WTC11 (cell line): Measurements from ENCODE around the gene ZNF672. TPM values are rescaled to one million over a fixed set of nuclear protein-coding genes. Genes with fewer than 3 reads are reported as not detected.
"Not testable (repeated sequence)": the region's sequence is repeated elsewhere in the genome, so short reads cannot be mapped to it uniquely, and the experiment has no call there.

Experiments
- ATAC-seq: fragments of 200-7000 bp; cut with Tn5 transposase; 2 replicates; pipeline ENCODE4 v1.10.0; 2021; ENCODE audit warnings: mild to moderate bottlenecking, moderate library complexity
- CTCF ChIA-PET: fragments of 300-600 bp; sonication (Branson Sonifier 250); formaldehyde crosslinking; loops from one replicate; lab custom pipeline; 2021; ENCODE audit warnings: antibody characterized with exemption; lab: Charles Lee
- POLR2A ChIA-PET: fragments of 350-600 bp; sonication (Branson Sonifier 250); formaldehyde crosslinking; loops from one replicate; lab custom pipeline; 2021; ENCODE audit warnings: antibody characterized with exemption; lab: Charles Lee
- DNase-seq: peaks from one replicate; pipeline ENCODE4 v3.0.0; 2021; ENCODE audit warnings: low spot score
- H3K27ac Mint-ChIP-seq: 2 replicates; pipeline ENCODE4 v1.8.0; 2021; ENCODE audit warnings: mixed read lengths
- H3K27me3 Mint-ChIP-seq: 2 replicates; pipeline ENCODE4 v1.8.0; 2021; ENCODE audit warnings: low read depth, mild to moderate bottlenecking, moderate library complexity, mixed read lengths
- H3K36me3 Mint-ChIP-seq: 2 replicates; pipeline ENCODE4 v1.8.0; 2021; ENCODE audit warnings: mixed read lengths
- H3K4me1 Mint-ChIP-seq: 2 replicates; pipeline ENCODE4 v1.8.0; 2022; ENCODE audit warnings: mixed read lengths
- H3K4me3 Mint-ChIP-seq: 2 replicates; pipeline ENCODE4 v1.8.0; 2021; ENCODE audit warnings: mild to moderate bottlenecking, moderate library complexity, mixed read lengths
- H3K9me3 Mint-ChIP-seq: 2 replicates; pipeline ENCODE4 v1.8.0; 2021; ENCODE audit warnings: mixed read lengths
- ATF1 ChIP-seq: sonication (generic); formaldehyde crosslinking; IDR thresholded peaks from 2 replicates; pipeline ENCODE4 v1.8.1; 2023; ENCODE audit warnings: mild to moderate bottlenecking, moderate library complexity, missing genetic modification reagents
- E2F1 ChIP-seq: sonication (generic); formaldehyde crosslinking; IDR thresholded peaks from 2 replicates; pipeline ENCODE4 v1.8.0; 2022; ENCODE audit warnings: mild to moderate bottlenecking, missing genetic modification reagents
- FOXJ3 ChIP-seq: sonication (generic); formaldehyde crosslinking; IDR thresholded peaks from 2 replicates; pipeline ENCODE4 v1.9.0; 2021; ENCODE audit warnings: missing genetic modification reagents, mild to moderate bottlenecking, borderline replicate concordance
- GTF2I ChIP-seq: fragments of 250-450 bp; sonication (Bioruptor Pico); conservative IDR thresholded peaks from 2 replicates; pipeline ENCODE4 v1.4.0; 2021; ENCODE audit warnings: mild to moderate bottlenecking
- IRF2 ChIP-seq: sonication (generic); formaldehyde crosslinking; IDR thresholded peaks from 2 replicates; pipeline ENCODE4 v1.8.0; 2022; ENCODE audit warnings: low read depth, missing genetic modification reagents, borderline replicate concordance
- MXD4 ChIP-seq: fragments of 250-450 bp; sonication (Bioruptor Pico); IDR thresholded peaks from 2 replicates; pipeline ENCODE4 v1.8.0; 2021; ENCODE audit warnings: mild to moderate bottlenecking, moderate library complexity, borderline replicate concordance
- MYBL2 ChIP-seq: sonication (generic); formaldehyde crosslinking; IDR thresholded peaks from 2 replicates; pipeline ENCODE4 v1.8.1; 2023; ENCODE audit warnings: mild to moderate bottlenecking, moderate library complexity, missing genetic modification reagents
- SMAD4 ChIP-seq: sonication (generic); formaldehyde crosslinking; IDR thresholded peaks from 2 replicates; pipeline ENCODE4 v1.8.0; 2022; ENCODE audit warnings: mild to moderate bottlenecking, missing genetic modification reagents
- SOX15 ChIP-seq: fragments of 250-450 bp; sonication (Bioruptor Pico); IDR thresholded peaks from 2 replicates; pipeline ENCODE4 v1.9.0; 2021; ENCODE audit warnings: mild to moderate bottlenecking
- ZBTB21 ChIP-seq: sonication (generic); formaldehyde crosslinking; IDR thresholded peaks from 2 replicates; pipeline ENCODE4 v1.8.1; 2023; ENCODE audit warnings: mild to moderate bottlenecking, missing genetic modification reagents, borderline replicate concordance
- ZNF138 ChIP-seq: sonication (generic); formaldehyde crosslinking; conservative IDR thresholded peaks from 2 replicates; pipeline ENCODE4 v1.8.1; 2022; ENCODE audit warnings: mild to moderate bottlenecking, moderate library complexity, missing genetic modification reagents
- ZNF232 ChIP-seq: sonication (generic); formaldehyde crosslinking; IDR thresholded peaks from 2 replicates; pipeline ENCODE4 v1.8.0; 2022; ENCODE audit warnings: mild to moderate bottlenecking, missing genetic modification reagents
- ZNF263 ChIP-seq: sonication (generic); formaldehyde crosslinking; IDR thresholded peaks from 2 replicates; pipeline ENCODE4 v1.8.1; 2022; ENCODE audit warnings: low read depth, mild to moderate bottlenecking, moderate library complexity, missing genetic modification reagents
- ZNF396 ChIP-seq: fragments of 250-450 bp; sonication (Bioruptor Pico); IDR thresholded peaks from 2 replicates; pipeline ENCODE4 v1.8.0; 2021; ENCODE audit warnings: mild to moderate bottlenecking, moderate library complexity, borderline replicate concordance
- ZNF416 ChIP-seq: fragments of 250-450 bp; sonication (Bioruptor Pico); IDR thresholded peaks from 2 replicates; pipeline ENCODE4 v1.9.0; 2021; ENCODE audit warnings: mild to moderate bottlenecking, inconsistent platforms
- total RNA-seq: library from RNA; stranded (reverse); gene quantifications from 3 replicates; pipeline ENCODE4 v1.2.3, GENCODE V29; 2021
- TF ChIP-seq, protein P1 (sequence below): sonication (generic); formaldehyde crosslinking; IDR thresholded peaks from 2 replicates; pipeline ENCODE4 v1.8.0; 2022; ENCODE audit warnings: mild to moderate bottlenecking, missing genetic modification reagents
- TF ChIP-seq, protein P2 (sequence below): fragments of 250-450 bp; sonication (Bioruptor Pico); IDR thresholded peaks from 2 replicates; pipeline ENCODE4 v1.9.0; 2021; ENCODE audit warnings: mild to moderate bottlenecking
- TF ChIP-seq, protein P3 (sequence below): sonication (generic); formaldehyde crosslinking; IDR thresholded peaks from 2 replicates; pipeline ENCODE4 v1.8.0; 2022; ENCODE audit warnings: mild to moderate bottlenecking, missing genetic modification reagents
- TF ChIP-seq, protein P4 (sequence below): sonication (generic); formaldehyde crosslinking; IDR thresholded peaks from 2 replicates; pipeline ENCODE4 v1.8.0; 2023; ENCODE audit warnings: missing genetic modification reagents
- TF ChIP-seq, protein P5 (sequence below): sonication (generic); formaldehyde crosslinking; IDR thresholded peaks from 2 replicates; pipeline ENCODE4 v1.8.1; 2023; ENCODE audit warnings: mild to moderate bottlenecking, missing genetic modification reagents, moderate library complexity
- TF ChIP-seq, protein P6 (sequence below): sonication (generic); formaldehyde crosslinking; IDR thresholded peaks from 2 replicates; pipeline ENCODE4 v1.8.1; 2023; ENCODE audit warnings: mild to moderate bottlenecking, missing genetic modification reagents

Gene ZNF672
- total RNA-seq, 1 experiment from 2014 or later, result 37.9 TPM

DNA sequence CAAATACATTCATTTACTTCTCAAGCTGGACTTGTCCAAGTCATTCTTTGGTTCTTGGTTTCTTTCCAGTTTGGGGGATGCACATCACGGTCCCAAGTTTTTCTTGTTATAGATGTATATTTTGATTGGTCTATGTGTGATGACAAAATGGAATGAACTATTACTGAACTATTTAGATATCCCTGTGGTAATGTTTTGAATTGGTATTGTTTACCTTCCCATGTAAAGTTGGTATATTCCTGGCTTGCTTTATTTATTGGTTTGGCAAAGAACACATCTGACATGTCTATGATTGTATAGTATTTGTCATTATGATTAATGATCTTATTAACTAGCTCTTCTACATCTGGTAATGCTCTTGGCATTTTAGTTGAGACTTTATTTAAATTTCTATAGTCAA, 43.2 kb downstream of the ZNF672 start:
- no peak for DNase-seq
- H3K36me3 Mint-ChIP-seq, result no peaks in the 10 kb centered on the region
- TF ChIP-seq SOX15 (no peak), FOXJ3 (CRISPR knock-in tag) (no peak), ZNF396 (CRISPR knock-in tag) (no peak), E2F1 (CRISPR knock-in tag) (no peak), MYBL2 (CRISPR knock-in tag) (no peak), ZNF232 (CRISPR knock-in tag) (no peak), IRF2 (no peak), SMAD4 (no peak), ZNF138 (CRISPR knock-in tag) (no peak), ZBTB21 (CRISPR knock-in tag) (no peak)
- TF ChIP-seq, protein P1, sequence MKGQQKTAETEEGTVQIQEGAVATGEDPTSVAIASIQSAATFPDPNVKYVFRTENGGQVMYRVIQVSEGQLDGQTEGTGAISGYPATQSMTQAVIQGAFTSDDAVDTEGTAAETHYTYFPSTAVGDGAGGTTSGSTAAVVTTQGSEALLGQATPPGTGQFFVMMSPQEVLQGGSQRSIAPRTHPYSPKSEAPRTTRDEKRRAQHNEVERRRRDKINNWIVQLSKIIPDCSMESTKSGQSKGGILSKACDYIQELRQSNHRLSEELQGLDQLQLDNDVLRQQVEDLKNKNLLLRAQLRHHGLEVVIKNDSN (CRISPR knock-in tag), result no peak
- TF ChIP-seq, protein P2, sequence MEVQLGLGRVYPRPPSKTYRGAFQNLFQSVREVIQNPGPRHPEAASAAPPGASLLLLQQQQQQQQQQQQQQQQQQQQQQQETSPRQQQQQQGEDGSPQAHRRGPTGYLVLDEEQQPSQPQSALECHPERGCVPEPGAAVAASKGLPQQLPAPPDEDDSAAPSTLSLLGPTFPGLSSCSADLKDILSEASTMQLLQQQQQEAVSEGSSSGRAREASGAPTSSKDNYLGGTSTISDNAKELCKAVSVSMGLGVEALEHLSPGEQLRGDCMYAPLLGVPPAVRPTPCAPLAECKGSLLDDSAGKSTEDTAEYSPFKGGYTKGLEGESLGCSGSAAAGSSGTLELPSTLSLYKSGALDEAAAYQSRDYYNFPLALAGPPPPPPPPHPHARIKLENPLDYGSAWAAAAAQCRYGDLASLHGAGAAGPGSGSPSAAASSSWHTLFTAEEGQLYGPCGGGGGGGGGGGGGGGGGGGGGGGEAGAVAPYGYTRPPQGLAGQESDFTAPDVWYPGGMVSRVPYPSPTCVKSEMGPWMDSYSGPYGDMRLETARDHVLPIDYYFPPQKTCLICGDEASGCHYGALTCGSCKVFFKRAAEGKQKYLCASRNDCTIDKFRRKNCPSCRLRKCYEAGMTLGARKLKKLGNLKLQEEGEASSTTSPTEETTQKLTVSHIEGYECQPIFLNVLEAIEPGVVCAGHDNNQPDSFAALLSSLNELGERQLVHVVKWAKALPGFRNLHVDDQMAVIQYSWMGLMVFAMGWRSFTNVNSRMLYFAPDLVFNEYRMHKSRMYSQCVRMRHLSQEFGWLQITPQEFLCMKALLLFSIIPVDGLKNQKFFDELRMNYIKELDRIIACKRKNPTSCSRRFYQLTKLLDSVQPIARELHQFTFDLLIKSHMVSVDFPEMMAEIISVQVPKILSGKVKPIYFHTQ, result no peak
- TF ChIP-seq, all 79 proteins: peak for 0
- Mint-ChIP-seq H3K4me3 (no peak overlapping the region), H3K27me3 (no peaks in the 10 kb centered on the region; the same call in 1 of the 2 replicates), H3K4me1 (peaks cover 17% of the 10 kb centered on the region), H3K27ac (no peak overlapping the region), H3K9me3 (no peaks in the 10 kb centered on the region)
- POLR2A ChIA-PET, result no interaction called here
- ATAC-seq, result no peak
- CTCF ChIA-PET, result no interaction called here

DNA sequence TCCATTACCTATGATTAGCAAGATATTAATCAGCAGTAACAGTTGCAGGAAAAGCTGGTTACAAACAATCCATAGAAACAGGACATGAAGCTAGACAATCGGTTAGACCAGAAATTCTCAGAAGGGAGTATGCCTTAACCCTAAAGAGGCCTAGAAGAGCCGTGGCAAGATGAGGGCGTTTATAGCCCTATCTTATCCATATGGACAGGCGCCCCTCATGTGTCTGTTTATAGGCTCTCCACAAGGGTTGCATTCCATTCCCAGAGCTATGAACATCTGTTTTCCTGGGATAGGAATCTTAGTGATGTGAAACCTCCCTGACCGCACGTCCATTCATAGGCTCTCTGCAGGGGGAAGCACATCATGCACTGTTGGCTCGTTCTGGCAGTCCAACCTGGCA, 44.4 kb downstream of the ZNF672 start:
- H3K36me3 Mint-ChIP-seq, POLR2A ChIA-PET, CTCF ChIA-PET: not testable (repeated sequence)

DNA sequence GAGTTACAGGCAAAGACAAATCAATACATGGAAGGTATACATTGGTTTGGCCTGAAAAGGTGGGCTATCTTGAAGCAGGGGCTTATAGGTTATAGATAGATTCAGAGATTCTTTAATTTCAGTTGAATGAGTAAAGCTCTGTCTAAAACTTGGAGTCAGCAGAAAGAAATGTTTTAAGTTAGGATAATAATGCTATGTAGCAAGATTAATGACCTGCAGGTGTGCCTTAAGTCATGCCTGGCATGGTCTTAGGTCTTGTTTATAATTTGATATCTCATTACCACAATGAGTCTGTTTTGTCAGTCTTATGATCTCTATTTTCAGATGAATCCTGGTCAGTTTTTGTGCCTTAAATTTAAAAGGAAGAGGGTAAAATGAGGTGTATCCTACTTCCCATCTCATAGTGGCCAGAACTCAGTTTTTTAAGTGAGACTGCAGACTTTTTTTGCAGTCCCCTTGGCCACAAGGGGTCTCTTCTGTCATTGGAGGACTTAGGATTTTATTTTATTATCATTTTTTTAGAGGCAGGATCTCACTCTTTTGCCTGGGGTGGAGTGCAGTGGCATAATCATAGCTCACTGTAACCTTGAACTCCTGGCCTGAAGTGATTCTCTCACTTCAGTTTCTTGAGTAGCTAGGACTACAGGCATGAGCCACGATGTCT, 46.7 kb downstream of the ZNF672 start:
- no peak for DNase-seq
- POLR2A ChIA-PET, result interaction anchor here (1.0 kb wide), 1 partner anchor 58 kb away, joined by 4 read pairs; no protein-coding TSS in a partner anchor
- no peak for TF ChIP-seq MXD4 (CRISPR knock-in tag)
- TF ChIP-seq, protein P3, sequence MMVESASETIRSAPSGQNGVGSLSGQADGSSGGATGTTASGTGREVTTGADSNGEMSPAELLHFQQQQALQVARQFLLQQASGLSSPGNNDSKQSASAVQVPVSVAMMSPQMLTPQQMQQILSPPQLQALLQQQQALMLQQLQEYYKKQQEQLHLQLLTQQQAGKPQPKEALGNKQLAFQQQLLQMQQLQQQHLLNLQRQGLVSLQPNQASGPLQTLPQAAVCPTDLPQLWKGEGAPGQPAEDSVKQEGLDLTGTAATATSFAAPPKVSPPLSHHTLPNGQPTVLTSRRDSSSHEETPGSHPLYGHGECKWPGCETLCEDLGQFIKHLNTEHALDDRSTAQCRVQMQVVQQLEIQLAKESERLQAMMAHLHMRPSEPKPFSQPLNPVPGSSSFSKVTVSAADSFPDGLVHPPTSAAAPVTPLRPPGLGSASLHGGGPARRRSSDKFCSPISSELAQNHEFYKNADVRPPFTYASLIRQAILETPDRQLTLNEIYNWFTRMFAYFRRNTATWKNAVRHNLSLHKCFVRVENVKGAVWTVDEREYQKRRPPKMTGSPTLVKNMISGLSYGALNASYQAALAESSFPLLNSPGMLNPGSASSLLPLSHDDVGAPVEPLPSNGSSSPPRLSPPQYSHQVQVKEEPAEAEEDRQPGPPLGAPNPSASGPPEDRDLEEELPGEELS (CRISPR knock-in tag), result no peak
- TF ChIP-seq, protein P4, sequence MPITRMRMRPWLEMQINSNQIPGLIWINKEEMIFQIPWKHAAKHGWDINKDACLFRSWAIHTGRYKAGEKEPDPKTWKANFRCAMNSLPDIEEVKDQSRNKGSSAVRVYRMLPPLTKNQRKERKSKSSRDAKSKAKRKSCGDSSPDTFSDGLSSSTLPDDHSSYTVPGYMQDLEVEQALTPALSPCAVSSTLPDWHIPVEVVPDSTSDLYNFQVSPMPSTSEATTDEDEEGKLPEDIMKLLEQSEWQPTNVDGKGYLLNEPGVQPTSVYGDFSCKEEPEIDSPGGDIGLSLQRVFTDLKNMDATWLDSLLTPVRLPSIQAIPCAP (CRISPR knock-in tag), result no peak
- no peak for TF ChIP-seq GTF2I (CRISPR knock-in tag)
- TF ChIP-seq ZNF263 (CRISPR knock-in tag), result no peak
- no peak for TF ChIP-seq ZNF416 (CRISPR knock-in tag)
- TF ChIP-seq IRF2, result no peak
- TF ChIP-seq, protein P5, sequence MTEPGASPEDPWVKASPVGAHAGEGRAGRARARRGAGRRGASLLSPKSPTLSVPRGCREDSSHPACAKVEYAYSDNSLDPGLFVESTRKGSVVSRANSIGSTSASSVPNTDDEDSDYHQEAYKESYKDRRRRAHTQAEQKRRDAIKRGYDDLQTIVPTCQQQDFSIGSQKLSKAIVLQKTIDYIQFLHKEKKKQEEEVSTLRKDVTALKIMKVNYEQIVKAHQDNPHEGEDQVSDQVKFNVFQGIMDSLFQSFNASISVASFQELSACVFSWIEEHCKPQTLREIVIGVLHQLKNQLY, result no peak
- no peak for TF ChIP-seq ATF1 (CRISPR knock-in tag)
- TF ChIP-seq, protein P6, sequence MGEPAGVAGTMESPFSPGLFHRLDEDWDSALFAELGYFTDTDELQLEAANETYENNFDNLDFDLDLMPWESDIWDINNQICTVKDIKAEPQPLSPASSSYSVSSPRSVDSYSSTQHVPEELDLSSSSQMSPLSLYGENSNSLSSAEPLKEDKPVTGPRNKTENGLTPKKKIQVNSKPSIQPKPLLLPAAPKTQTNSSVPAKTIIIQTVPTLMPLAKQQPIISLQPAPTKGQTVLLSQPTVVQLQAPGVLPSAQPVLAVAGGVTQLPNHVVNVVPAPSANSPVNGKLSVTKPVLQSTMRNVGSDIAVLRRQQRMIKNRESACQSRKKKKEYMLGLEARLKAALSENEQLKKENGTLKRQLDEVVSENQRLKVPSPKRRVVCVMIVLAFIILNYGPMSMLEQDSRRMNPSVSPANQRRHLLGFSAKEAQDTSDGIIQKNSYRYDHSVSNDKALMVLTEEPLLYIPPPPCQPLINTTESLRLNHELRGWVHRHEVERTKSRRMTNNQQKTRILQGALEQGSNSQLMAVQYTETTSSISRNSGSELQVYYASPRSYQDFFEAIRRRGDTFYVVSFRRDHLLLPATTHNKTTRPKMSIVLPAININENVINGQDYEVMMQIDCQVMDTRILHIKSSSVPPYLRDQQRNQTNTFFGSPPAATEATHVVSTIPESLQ (CRISPR knock-in tag), result no peak
- TF ChIP-seq ZNF232 (CRISPR knock-in tag), result no peak

More for the DNA sequence above, 44.4 kb downstream of the ZNF672 start:
- H3K4me3 Mint-ChIP-seq, DNase-seq, H3K27me3 Mint-ChIP-seq, H3K9me3 Mint-ChIP-seq, ATAC-seq, H3K27ac Mint-ChIP-seq: not testable (repeated sequence)
- H3K4me1 Mint-ChIP-seq, result peaks cover 26% of the 10 kb centered on the region

More for the DNA sequence above, 46.7 kb downstream of the ZNF672 start:
- no peaks in the 10 kb centered on the region; the same call in 1 of the 2 replicates for H3K27me3 Mint-ChIP-seq
- H3K36me3 Mint-ChIP-seq, result no peaks in the 10 kb centered on the region
- H3K4me1 Mint-ChIP-seq, result peaks cover 30% of the 10 kb centered on the region
- no peak overlapping the region for H3K4me3 Mint-ChIP-seq
- H3K9me3 Mint-ChIP-seq, result no peaks in the 10 kb centered on the region
- peak; percentile 27 for ATAC-seq
- H3K27ac Mint-ChIP-seq, result no peak overlapping the region
- CTCF ChIA-PET, result interaction anchor here (0.9 to 1.5 kb wide), 6 partner anchors 10 to 73 kb away, joined by 3 to 4 read pairs (median 4); no protein-coding TSS in a partner anchor
